DND-41 (cell line): ENCODE results near the gene LY6G6F.

ENCODE experiments used
- CTCF ChIP-seq: IDR thresholded peaks from 2 replicates; pipeline ENCODE4 v1.5.1; 2012; ENCODE audit warnings: borderline replicate concordance, low read length, moderate library complexity, mild to moderate bottlenecking; ENCODE audit not compliant: poor library complexity, severe bottlenecking; ENCODE audit errors: extremely low read depth
- EZH2 ChIP-seq: IDR thresholded peaks from 3 replicates; pipeline ENCODE4 v1.6.1; 2012; ENCODE audit warnings: borderline replicate concordance, low read depth, mild to moderate bottlenecking, moderate library complexity, low read length, inconsistent platforms; ENCODE audit not compliant: severe bottlenecking

- TF ChIP-seq CTCF (no peak), EZH2 (no peak)
Observed at GRCh38 chr6:31710523-31711219, 4.0 kb downstream of the LY6G6F start.
